Stromal cell of bone marrow (primary cell): ENCODE data around the gene ELOVL2.
"Not testable (repeated sequence)": the region's sequence is repeated elsewhere in the genome, so short reads cannot be mapped to it uniquely, and the experiment has no call there.

ENCODE experiments used
- DNase-seq: peaks from one replicate; pipeline ENCODE4 v3.0.0-alpha.2; 2012; ENCODE audit warnings: low read depth

Gene ELOVL2

GRCh38 chr6:11043961-11044711 lies at the start of gene ELOVL2:
Gene ELOVL2, minus strand, starts transcription at chr6:11044305. Its CDS starts 75 bp downstream, at chr6:11044230.
- DNase-seq: no peak

GRCh38 chr6:11093376-11093625 lies 49.2 kb upstream of the ELOVL2 start:
- no peak for DNase-seq

GRCh38 chr6:11092668-11093375 lies 48.7 kb upstream of the ELOVL2 start:
- peak; percentile 8 for DNase-seq

- not testable (repeated sequence) for DNase-seq
These were observed 47.0 kb upstream of the ELOVL2 start for GRCh38 chr6:11091141-11091540.

- no peak for DNase-seq
These were observed 45.6 kb upstream of the ELOVL2 start for GRCh38 chr6:11089695-11090094.

GRCh38 chr6:11087141-11087812 lies 43.2 kb upstream of the ELOVL2 start:
- DNase-seq: not testable (repeated sequence)

GRCh38 chr6:11085758-11086435 lies 41.8 kb upstream of the ELOVL2 start:
- DNase-seq: no peak

- no peak for DNase-seq
These were observed 39.9 kb upstream of the ELOVL2 start for GRCh38 chr6:11083956-11084355.

GRCh38 chr6:11083491-11083890 lies 39.4 kb upstream of the ELOVL2 start:
- DNase-seq: no peak

GRCh38 chr6:11080296-11080695 lies 36.2 kb upstream of the ELOVL2 start:
- no peak for DNase-seq

GRCh38 chr6:11078266-11078665 lies 34.2 kb upstream of the ELOVL2 start:
- DNase-seq: no peak

GRCh38 chr6:11076540-11076939 lies 32.4 kb upstream of the ELOVL2 start:
- DNase-seq: no peak

GRCh38 chr6:11072101-11072500 lies 28.0 kb upstream of the ELOVL2 start:
- no peak for DNase-seq

GRCh38 chr6:11069760-11070159 lies 25.7 kb upstream of the ELOVL2 start:
- no peak for DNase-seq

GRCh38 chr6:11067348-11067747 lies 23.2 kb upstream of the ELOVL2 start:
- no peak for DNase-seq

- no peak for DNase-seq
These were observed 22.6 kb upstream of the ELOVL2 start for GRCh38 chr6:11066505-11067347.

- no peak for DNase-seq
These were observed 21.5 kb upstream of the ELOVL2 start for GRCh38 chr6:11065436-11066202.

GRCh38 chr6:11064836-11065235 lies 20.7 kb upstream of the ELOVL2 start:
- DNase-seq: no peak

GRCh38 chr6:11062715-11063114 lies 18.6 kb upstream of the ELOVL2 start:
- DNase-seq: no peak

- DNase-seq: no peak
These were observed 18.0 kb upstream of the ELOVL2 start for GRCh38 chr6:11062083-11062482.

- DNase-seq: no peak
These were observed 14.3 kb upstream of the ELOVL2 start for GRCh38 chr6:11058406-11058805.
